ENCODE measurements around the gene NXPE3. TPM values are rescaled to one million over a fixed set of nuclear protein-coding genes. Genes with fewer than 3 reads are reported as not detected.

The NXPE3 gene
- total RNA-seq, 1 donor from 2014 or later, result 21.3 TPM

DNA sequence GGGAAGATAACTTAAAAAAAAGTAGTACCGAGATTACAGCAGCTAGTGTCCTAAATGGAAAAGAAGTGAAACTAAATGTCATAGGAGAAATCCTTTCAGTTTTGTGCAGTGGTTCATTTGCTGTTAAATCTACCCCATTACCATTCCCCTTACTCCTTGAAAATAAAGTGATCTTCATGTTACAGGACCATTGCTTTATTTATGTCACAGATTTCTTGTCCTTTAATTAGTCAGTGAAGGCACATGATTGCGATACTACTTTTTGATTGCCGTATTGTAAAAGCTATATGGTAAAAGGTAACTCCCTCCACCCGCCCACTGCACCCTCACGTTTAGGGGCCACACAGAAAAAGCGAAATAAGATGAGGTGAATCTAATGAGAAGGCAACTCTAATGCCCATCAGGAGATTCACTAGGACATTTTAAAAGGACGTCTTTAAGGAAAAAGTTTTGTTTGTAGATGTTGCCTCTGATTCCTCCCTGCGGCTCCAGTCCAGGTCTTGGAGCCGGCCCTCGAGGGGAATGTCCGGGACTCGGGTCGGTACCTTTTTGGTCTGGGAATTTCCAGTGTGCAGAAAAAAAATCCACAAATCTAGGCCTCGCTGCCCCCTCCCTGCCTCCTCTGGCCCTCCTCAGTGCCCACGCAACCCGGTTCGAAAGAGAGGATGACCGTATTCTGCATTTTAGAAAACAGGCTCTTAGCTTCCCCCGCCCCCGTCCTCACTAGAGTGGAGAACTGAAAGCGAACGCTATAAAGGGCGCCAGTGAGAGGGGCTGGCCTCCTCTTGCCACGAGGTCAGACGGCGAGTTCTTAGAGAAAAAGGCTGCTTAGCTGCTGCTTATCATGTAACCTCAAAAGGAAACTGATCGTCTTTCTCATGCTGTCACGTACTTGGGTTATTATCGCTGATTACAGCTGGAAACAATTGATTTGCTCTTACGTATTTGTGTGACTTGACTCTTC lies 48.5 kb downstream of the NXPE3 start:
- intact Hi-C loops (cut with micrococcal nuclease), result loop anchor here (1.0 to 5.0 kb wide), 5 partner anchors 15 to 285 kb away; partner anchors contain the start of gene NFKBIZ

DNA sequence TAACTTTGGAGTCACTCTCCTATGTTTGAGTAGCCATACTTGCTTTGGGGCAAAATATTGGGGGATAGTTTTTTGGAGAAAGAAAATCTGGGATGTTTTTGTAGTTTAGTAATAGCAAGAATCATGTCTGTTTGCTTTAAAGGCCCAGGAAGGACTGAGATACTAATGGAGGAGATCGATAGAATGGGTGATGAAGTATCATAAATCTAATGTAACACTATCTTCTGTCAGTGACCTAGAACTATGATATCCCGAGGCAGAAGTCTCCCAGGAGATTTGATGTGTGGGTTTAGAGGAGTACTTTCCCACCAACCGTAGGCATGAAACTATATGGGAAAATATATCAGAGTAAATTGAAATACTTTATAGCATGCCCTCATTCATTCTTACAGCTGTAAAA lies 49.3 kb downstream of the NXPE3 start:
- intact Hi-C loops (cut with micrococcal nuclease), result loop anchor here (5.0 kb wide), 3 partner anchors 159 to 284 kb away; no protein-coding TSS in a partner anchor

DNA sequence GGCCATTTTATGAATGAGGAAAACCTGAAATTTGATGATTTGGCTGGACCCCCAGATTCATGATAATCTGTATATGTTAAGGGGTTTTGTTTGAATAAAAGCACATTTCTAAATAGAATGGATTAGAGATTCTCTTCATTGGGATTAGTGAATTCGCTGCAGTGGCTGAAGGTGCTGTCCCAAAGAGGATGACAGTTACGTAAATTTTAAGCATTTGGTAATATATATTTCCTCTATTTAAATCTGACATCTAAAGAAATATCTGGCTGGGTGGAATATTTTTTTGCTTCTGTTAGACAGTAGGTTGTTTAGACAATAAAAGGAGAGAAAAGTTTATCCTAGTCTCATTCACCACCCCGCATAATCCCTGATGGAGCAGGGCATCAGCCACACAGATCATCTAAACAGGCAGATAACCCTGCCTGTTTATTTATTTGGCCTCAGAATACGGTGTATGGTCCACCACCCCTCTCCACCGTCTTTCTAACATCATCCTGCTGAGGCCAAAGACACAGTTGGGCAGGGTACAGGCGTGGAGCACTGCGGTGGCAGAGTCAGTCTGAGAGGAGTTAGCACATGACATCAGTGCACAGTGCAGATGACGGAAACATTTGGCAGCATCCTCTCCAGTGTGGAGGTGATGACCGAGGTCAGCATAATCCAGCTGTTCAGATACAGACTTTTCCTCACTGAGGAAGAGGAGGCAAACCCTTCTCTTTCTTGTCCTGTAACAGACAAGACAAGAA lies 49.9 kb downstream of the NXPE3 start:
- intact Hi-C loops (cut with micrococcal nuclease), result loop anchor here (5.0 kb wide), 3 partner anchors 158 to 283 kb away; no protein-coding TSS in a partner anchor

DNA sequence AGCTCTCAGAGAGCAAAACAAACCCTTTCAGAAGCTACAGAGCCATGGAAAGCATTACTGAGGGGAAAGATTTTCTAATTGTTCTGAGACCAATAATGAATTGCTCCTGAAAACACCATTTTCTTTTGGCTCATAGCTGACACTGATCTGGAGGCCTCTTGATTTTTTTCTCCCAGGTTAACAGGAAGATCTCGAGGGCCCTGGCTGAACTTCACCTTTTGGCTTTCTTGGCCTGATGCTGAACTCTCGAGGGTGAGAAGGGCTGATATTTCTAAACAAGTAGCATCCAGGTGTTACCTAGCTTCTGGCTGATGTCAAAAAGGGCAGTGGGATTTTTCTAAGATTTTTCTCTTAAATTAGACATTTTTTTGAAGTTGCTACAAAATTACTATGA lies 50.4 kb downstream of the NXPE3 start:
- intact Hi-C loops (cut with micrococcal nuclease), result loop anchor here (5.0 kb wide), 3 partner anchors 158 to 283 kb away; no protein-coding TSS in a partner anchor

DNA sequence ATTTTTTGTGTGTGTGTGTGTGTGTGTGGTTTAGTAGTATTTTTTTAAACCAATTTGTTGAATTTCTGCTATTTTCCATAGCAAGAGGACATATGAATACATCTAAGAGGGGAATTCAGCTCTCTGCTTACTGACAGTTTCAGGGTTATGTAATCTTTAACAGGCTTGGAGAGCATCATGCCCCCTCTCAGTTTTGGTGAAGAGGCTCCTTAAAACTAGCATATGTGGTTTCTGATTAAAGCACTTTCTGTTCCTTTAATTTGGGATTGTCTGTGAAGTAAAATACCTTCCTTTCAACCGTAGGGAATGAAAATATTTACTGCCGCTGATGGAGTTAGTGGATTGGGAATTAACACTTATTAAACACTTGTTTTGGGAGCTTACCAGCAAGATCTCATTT lies 50.9 kb downstream of the NXPE3 start:
- intact Hi-C loops (cut with micrococcal nuclease), result loop anchor here (5.0 kb wide), 3 partner anchors 157 to 282 kb away; no protein-coding TSS in a partner anchor

DNA sequence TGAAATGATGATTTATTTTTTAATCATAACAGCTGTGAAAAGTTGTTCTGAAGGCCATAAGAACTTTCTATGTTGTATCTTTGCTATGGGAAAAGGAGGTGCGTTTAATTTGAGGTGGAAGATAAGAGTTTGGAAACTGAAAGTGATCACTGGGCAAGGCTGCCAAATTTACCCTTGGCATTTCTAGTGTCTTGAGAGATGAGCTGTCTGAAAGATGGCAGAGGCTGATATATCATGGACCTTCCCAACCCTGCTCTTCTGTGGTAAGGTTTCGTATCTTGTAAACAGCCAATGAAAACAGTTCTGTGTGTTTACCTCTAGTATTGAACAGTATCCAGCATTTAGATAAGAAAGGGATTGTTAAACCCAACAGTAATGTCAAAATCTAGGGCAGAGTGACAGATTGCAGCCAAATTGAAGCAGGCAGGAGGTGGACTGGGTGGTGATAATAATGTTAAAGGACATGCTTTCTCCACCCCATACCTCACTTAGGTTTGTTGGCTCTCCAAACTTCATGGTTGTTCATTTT lies 54.5 kb downstream of the NXPE3 start:
- intact Hi-C loops (cut with micrococcal nuclease), result loop anchor here (1.0 kb wide), 1 partner anchor 8 kb away; no protein-coding TSS in a partner anchor

DNA sequence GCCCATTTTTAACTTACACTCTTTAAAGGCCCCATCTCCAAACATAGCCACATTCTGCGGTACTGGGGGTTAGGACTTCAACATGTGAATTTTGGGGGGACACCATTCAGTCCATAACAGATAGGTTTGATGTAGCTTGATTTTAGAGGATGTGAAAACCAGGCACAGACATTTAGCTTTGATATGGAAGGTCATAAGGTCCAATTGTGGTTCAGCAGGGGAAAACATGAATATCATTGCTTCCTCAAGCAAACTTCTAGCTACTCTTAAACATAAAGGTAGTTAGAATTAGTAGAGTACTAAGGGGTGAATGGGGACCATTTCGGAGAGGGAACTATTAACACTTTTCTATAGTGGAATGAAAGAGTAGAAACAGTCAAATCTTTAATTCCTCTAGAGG lies 56.7 kb downstream of the NXPE3 start:
- intact Hi-C loops (cut with micrococcal nuclease), result no loop called here

DNA sequence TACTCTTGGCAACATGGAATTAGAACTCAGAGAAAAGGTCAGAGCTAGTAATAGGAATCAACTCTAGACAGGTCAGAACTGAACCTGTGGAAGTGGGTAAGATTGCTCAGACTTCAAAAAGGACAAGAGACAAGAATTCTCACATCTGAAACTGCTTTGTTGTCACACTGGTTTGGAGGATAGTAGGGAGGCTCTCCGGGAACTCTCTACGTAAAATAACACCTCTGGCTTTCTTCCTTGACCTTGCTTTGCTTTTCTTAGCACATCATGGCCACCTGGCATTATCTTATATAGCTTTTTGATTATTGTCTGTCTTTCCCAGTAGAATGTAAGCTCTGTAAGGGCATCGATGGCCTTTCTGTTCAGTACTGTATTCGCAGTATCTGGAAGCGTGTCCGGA lies 57.1 kb downstream of the NXPE3 start:
- intact Hi-C loops (cut with micrococcal nuclease), result no loop called here

DNA sequence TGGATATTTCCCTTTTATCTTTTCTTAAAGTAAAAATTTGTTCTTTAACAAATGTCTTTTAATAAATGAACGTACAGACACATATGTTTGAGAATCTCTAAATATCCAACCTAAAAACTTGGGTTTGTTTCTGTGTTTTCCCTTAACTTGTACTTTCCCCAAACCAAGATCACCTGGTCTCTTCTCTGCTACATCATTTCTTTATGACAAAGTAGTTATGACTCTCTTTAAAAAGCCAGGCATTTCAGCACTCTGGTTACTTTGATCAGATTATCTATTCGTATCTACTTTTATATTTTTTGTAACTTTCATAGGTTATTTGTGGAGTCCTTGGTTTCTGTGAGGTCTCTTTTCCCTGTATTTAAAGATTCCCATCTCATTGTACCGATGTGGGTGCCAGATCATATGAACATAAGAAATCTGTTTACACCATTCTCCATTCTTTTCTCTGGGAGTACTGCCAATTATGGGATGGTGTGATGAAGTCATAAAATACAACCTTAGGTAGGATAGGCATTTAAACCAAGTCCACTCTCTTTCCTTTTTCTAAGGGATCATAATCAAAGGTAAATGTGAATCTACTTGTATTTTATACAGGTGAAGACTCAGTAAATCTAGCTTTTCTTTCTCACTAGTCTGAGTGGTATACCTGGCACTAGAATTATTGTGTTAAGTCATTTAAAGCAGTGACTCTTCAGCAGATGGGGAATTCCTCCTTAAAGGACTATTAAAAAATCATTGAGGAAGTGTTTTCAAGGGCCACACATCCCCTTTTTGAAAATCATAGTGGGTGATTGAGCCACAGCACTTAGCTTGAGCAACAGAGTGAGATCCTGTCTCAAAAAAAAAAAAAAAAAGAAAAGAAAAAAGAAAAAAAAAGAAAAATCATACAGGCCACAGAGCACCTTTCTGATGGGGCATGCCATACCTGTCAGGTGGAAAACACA lies 57.9 kb downstream of the NXPE3 start:
- intact Hi-C loops (cut with micrococcal nuclease), result no loop called here

DNA sequence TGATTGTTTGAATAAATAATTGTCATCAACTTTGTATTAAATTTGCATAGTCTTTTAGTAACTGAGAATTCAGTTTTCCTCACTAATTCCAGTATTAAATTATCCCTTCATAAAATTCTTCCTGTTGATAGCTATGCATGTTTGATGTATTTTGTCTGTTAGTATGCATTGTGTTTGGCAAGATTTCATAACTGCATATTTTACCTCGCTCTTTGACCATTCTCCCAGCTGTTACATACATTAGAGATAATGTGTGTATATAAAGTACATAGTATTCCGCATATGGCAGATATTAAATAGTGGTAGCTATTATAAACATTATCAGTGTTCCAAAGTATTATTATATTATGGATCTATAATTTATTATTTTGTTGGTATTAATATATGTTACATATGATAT lies 59.7 kb downstream of the NXPE3 start:
- intact Hi-C loops (cut with micrococcal nuclease), result no loop called here

DNA sequence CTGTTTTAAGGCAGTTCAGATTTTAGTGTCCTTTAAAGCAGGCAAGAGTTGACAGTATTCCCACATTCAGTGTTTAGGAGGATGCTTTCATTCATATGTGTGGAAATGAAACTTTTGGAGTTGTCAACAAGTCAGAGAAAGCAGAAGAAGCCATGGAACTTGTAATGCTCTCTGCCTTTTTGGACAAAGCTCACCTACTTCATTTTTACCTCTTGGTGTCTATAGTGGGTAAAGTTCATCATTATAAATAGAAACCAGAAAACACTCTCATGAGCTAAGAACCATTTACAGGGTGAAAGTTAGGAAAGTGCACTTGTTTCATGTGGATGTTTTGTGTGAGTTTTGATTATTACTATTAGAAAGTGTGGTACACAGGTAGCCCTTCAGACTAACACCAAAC lies 61.1 kb downstream of the NXPE3 start:
- intact Hi-C loops (cut with micrococcal nuclease), result no loop called here

DNA sequence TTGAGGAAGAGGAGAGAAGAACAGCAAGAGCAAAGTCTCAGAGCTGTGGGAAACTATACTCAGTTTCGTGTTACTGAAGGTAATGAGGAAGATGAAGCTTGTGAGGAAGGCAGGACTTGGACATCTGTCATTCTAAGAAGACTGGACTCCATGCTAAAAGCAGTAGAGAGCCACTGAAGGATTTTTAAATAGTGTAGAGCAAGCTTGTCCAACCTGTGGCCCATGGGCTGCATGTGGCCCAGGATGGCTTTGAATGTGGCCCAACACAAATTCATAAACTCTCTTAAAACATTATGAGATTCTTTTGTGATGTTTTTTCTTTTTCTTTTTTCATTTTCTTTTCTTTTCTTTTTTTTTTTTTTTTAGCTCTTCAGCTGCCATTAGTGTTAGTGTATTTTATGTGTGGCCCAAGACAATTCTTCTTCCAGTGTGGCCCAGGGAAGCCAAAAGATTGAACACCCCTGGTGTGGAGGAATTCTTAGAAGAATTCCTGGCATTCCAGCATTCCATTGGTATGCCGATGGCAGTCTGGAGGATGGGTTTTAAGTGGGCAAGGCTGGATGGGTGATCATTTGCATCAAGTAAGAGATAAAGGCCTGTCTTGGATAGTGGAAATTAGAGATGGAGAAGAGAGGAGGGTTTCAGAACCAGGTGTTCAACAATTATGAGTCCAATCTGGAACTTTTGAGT lies 63.4 kb downstream of the NXPE3 start:
- intact Hi-C loops (cut with micrococcal nuclease), result no loop called here

DNA sequence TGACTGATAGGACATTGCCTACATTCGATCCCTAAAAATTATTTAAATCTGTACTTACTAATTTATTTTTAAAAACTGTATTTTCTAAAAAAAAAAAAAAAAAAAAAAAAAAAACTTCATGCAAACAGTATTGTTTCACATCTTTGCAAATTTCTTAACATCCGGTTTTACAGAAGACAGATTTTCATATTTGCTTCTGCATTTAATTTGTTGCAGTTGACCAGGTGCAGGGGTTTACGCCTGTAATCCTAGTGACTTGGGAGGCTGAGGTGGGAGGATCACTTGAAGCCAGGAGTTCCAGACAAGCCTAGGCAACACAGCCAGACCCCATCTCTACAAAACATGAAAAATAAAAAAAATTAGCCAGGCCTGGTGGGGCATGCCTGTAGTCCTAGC lies 63.9 kb downstream of the NXPE3 start:
- intact Hi-C loops (cut with micrococcal nuclease), result no loop called here

DNA sequence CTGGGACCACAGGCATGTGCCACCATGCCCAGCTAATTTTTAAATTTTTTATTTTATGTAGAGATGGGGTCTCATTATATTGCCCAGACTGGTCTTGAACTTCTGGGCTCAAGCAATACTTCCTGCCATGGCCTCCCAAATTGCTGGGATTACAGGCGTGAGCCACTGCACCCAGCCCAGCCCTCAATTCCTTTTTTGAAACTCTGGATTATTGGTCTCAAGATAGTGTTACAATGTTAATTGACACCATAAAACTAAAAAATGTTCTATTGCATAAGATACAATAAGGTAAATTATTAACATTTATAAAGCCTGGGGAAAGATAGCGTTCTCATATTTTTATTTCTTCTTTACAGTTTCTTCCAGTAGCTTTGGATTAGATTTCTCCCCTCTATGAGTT lies 66.4 kb downstream of the NXPE3 start:
- intact Hi-C loops (cut with micrococcal nuclease), result loop anchor here (5.0 kb wide), 1 partner anchor 1443 kb away; the partner anchor contains the start of genes LNP1 and TOMM70

DNA sequence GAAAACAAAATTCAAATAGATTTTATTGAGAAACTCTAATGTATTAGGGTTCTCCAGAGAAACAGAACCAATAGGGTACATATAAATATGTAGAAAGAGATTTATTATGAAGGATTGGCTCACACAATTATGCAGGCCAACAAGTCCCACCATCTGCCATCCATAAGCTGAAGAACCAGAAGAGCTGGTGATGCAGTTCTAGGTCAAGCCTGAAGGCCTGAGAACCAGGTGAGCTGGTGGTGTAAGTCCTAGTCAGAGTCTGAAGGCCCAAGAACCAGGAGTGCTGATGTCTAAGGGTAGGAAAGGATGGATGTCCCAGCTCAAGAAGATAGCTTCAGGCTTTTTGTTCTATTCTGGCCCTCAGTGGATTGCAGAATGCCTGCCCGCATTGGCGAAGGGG lies 67.7 kb downstream of the NXPE3 start:
- intact Hi-C loops (cut with micrococcal nuclease), result loop anchor here (5.0 kb wide), 1 partner anchor 1444 kb away; the partner anchor contains the start of genes LNP1 and TOMM70

DNA sequence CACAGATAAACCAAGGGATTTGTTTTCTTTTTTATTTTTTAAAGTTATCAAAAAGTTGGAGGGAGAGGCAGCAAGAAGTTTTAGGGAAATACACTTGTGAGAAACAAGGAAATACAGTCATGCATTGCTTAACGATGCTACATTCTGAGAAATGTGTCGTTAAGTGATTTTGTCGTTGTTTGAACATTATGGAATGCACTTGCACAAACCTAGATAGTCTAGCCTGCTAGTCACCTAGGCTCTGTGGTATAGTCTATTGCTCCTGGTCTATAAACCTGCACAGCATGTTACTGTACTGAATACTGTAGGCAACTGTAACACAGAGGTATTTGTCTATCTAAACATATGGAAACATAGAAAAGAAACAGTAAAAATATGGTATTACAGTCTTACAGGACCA lies 68.3 kb downstream of the NXPE3 start:
- intact Hi-C loops (cut with micrococcal nuclease), result loop anchor here (5.0 kb wide), 1 partner anchor 1445 kb away; the partner anchor contains the start of genes LNP1 and TOMM70

DNA sequence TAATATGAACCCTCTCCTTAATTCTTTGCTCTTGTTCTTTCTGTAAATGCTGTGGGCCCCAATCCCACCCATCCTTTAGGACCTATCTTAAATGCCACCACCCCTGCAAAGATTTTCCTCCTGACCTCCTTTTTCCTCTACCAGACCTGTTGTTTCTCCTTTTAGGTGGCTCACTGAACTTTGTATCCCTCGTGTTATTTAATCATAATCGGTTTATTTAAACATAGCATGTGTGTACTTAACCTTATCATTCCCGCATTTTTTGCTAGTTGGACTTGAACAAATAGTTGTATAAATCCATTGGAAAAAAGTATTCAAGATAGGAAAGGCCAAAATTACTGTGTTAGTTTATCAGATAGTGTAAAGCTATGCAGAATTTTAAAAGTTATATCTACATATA lies 69.3 kb downstream of the NXPE3 start:
- intact Hi-C loops (cut with micrococcal nuclease), result loop anchor here (5.0 kb wide), 1 partner anchor 1446 kb away; the partner anchor contains the start of genes LNP1 and TOMM70

DNA sequence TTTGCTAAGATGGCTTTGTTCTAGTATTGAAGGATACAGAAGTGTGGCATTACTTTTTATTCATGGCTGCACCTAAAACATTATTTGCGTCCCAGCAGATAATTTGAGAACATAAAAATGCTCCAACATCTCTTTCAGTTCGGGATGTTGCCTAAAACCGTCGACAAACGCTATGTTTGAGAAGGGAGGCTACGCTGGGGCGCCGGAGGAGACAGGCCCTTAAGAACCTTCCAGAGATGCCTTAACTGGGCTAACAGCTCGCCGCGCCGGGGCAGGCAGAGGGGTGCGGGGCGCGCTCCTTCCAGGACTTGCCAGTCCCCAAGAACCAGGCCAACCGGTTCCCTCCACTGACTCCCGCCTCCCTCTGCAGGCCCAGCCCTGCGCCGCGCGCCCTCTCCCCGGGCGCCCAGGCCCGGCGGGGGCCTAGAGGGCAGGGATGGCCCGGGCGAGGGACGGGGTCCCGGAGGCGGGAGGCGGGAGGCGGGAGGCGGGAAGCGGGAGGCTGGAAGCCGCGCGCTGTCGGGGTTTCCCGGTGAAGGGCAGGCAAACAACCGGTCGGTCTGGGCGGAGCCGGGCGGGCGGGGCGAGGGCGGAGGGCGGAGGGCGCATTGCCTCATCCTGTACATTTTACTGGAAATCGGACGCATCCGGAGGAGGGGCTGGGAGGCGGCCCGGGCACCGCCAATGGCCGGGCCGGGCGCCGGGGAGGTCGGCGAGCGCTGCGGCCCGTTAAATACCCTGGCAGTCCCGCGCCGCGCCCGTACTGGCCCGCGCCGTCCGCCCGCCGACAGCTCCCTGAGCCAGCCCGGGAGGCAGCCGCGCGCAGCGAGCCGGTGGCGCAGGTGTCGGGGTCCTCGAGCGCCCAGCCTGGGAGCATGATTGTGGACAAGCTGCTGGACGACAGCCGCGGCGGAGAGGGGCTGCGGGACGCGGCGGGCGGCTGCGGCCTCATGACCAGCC lies 70.0 kb downstream of the NXPE3 start, which contains the start of gene NFKBIZ:
NFKBIZ (plus strand) TSS at position 761 of the 960 bp plus-strand sequence; CDS start at position 876, 115 bp downstream.
- intact Hi-C loops (cut with micrococcal nuclease), result loop anchor here (1.0 to 5.0 kb wide), 3 partner anchors 22 to 1447 kb away; partner anchors contain the start of genes LNP1 and TOMM70
